Colonic mucosa (tissue), 4 donors: ENCODE data around the gene ABLIM1. TPM values are rescaled to one million over a fixed set of nuclear protein-coding genes. Genes with fewer than 3 reads are reported as not detected.

Experiments used
- DNase-seq: peaks from one replicate; pipeline ENCODE4 v3.0.0-alpha.2; 2020
- H3K27ac ChIP-seq: fragments of 200-600 bp; one replicate; pipeline ENCODE4 v1.8.0; 2021
- H3K27me3 ChIP-seq: fragments of 200-600 bp; one replicate; pipeline ENCODE4 v1.8.0; 2021
- H3K36me3 ChIP-seq: fragments of 200-600 bp; one replicate; pipeline ENCODE4 v1.8.0; 2021
- H3K4me1 ChIP-seq: fragments of 200-600 bp; one replicate; pipeline ENCODE4 v1.8.0; 2021; ENCODE audit warnings: mild to moderate bottlenecking
- H3K4me3 ChIP-seq: fragments of 200-600 bp; one replicate; pipeline ENCODE4 v1.8.0; 2021
- H3K9ac ChIP-seq, 2 donors: one replicate each; pipeline ENCODE4 v1.7.0; 2013; ENCODE audit warnings: control low read depth in 2 of 2, low read depth in 2 of 2, low read length in 2 of 2
- H3K9me3 ChIP-seq: fragments of 200-600 bp; one replicate; pipeline ENCODE4 v1.8.0; 2021
- intact Hi-C: fragments of 100-400 bp; cut with DNase I; formaldehyde crosslinking; loops from one replicate; pipeline ENCODE4 v1.14.1; 2022
- total RNA-seq, 2 donors: library from RNA; stranded (reverse); fragmentation: NEBNext Ultra II Directional in 1 of 2; extraction: Animal tissue kit (Norgen Biotek cat#: 25700) in 1 of 2; gene quantifications; one replicate each; pipeline ENCODE4 v1.2.1, GENCODE V29; 2021
- TF ChIP-seq, protein P1 (sequence below): fragments of 200-600 bp; IDR thresholded peaks from one replicate; pipeline ENCODE4 v1.8.0; 2022; ENCODE audit warnings: antibody characterized with exemption, mild to moderate bottlenecking
- donor health status: healthy.
- donor health status: DM: no; HTN: no; CAD: no.
- donor health status: DM: no; HTN: no; CAD: no.

The ABLIM1 gene
- total RNA-seq, 2 donors from 2014 or later: 118 to 131 TPM

DNA sequence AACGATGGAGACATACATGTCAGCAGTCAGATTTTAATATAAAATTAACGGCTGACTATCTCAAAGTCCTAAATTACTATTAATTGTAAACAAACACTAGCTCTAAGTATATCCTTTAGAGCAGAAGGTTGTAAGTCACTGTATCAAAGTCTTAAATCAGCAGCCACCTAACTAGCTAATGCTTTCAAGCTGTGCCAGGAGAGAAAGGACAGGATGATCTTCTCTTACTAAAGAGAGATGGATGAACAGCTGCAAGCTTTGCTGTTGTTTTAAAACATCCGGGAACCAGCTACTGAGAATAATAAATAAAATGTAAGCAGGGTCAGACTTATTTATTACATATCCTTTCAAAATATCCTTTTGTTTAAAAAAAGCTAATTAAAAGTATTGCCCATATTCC, 24.0 kb upstream of the ABLIM1 start:
- H3K27ac ChIP-seq: peak overlapping the region; percentile 5
- H3K4me1 ChIP-seq: peaks cover 6% of the 10 kb centered on the region

DNA sequence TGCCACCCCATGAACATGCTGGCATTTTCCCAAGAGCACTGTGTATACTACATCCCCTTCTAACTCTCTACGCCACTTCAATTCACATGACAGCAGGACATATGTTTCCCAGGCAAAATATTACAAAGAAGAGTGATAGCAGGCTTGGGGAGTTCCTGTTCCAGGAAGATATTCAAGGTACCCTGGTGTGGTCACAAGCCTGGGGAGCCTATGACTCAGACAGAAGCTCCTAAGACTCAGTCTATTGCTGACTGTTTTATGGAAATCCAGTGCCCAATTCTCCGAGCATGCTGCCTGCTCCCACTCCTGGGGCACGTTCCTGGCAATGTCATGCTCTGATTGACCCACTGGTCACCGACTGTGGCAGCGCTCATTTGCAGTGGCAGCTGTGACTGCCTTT, 23.5 kb upstream of the ABLIM1 start:
- intact Hi-C loops: no loop called here

More for the DNA sequence above, 24.0 kb upstream of the ABLIM1 start:
- Histone ChIP-seq H3K9ac (no peak overlapping the region), H3K4me3 (no peak overlapping the region), H3K27me3 (no peaks in the 10 kb centered on the region), H3K9me3 (no peaks in the 10 kb centered on the region), H3K36me3 (no peaks in the 10 kb centered on the region)
- TF ChIP-seq, protein P1, sequence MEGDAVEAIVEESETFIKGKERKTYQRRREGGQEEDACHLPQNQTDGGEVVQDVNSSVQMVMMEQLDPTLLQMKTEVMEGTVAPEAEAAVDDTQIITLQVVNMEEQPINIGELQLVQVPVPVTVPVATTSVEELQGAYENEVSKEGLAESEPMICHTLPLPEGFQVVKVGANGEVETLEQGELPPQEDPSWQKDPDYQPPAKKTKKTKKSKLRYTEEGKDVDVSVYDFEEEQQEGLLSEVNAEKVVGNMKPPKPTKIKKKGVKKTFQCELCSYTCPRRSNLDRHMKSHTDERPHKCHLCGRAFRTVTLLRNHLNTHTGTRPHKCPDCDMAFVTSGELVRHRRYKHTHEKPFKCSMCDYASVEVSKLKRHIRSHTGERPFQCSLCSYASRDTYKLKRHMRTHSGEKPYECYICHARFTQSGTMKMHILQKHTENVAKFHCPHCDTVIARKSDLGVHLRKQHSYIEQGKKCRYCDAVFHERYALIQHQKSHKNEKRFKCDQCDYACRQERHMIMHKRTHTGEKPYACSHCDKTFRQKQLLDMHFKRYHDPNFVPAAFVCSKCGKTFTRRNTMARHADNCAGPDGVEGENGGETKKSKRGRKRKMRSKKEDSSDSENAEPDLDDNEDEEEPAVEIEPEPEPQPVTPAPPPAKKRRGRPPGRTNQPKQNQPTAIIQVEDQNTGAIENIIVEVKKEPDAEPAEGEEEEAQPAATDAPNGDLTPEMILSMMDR: no peak
- intact Hi-C loops: no loop called here
- DNase-seq: no peak

DNA sequence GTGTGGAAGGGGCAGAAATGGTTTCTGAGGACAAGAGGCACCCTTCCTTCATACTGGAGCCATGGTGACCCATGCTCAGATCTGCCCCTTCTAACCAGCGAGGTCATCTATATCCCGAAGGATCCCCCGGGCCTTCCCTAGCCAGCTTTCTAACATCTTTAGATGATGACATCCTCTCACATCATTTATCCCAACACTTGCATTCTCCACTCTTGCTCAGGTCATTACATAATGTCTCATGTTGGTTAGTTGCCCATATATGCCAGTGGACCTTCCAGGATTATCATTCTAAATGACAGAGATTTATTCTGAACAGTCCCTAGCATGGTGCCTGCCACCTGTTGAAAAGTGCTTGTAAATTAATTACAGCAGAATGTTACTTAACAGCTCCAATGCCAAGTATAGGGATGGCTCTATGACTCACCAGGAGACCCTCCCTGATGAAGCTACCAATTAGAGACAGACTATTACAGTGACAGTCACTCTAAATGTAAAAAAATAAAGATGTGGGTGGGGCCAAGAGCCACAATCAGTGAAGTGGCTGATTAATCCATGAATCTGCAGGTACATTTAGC, 22.6 kb upstream of the ABLIM1 start:
- H3K9me3 ChIP-seq: no peaks in the 10 kb centered on the region
- TF ChIP-seq, protein P1: no peak
- intact Hi-C loops: no loop called here
- DNase-seq: no peak
- H3K9ac ChIP-seq: no peak overlapping the region
- H3K27ac ChIP-seq: no peak overlapping the region
- H3K27me3 ChIP-seq: no peaks in the 10 kb centered on the region
- H3K36me3 ChIP-seq: no peaks in the 10 kb centered on the region
- H3K4me1 ChIP-seq: peaks cover 6% of the 10 kb centered on the region
- no peak overlapping the region for H3K4me3 ChIP-seq

More for the DNA sequence above, 23.5 kb upstream of the ABLIM1 start:
- Histone ChIP-seq H3K4me1 (peaks cover 6% of the 10 kb centered on the region), H3K4me3 (no peak overlapping the region), H3K27me3 (no peaks in the 10 kb centered on the region), H3K9me3 (no peaks in the 10 kb centered on the region), H3K27ac (no peak overlapping the region), H3K36me3 (no peaks in the 10 kb centered on the region), H3K9ac (no peak overlapping the region)
- no peak for DNase-seq
- TF ChIP-seq, protein P1: no peak

DNA sequence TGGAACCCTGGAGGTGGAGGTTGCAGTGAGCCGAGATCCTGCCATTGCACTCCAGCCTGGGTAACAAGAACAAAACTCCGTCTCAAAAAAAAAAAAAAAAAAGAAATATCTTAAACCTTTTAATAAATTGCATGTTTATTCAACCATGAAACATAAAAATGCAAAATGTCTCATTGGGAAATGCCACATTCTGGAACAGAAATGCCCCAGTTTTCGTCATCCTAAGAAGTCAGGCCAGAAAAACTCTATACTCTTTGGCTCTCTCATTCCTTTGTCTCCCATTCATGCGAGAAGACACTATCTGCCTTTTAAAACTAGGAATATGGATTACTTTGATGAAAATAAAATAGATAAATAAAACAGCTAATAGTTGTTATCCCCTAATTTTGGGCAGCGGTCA, 21.5 kb upstream of the ABLIM1 start:
- no peak for DNase-seq
- Histone ChIP-seq H3K27ac (no peak overlapping the region), H3K36me3 (no peaks in the 10 kb centered on the region), H3K27me3 (no peaks in the 10 kb centered on the region), H3K4me1 (no peaks in the 10 kb centered on the region), H3K4me3 (no peak overlapping the region), H3K9me3 (no peaks in the 10 kb centered on the region), H3K9ac (no peak overlapping the region)
- TF ChIP-seq, protein P1: no peak
- intact Hi-C loops: no loop called here

DNA sequence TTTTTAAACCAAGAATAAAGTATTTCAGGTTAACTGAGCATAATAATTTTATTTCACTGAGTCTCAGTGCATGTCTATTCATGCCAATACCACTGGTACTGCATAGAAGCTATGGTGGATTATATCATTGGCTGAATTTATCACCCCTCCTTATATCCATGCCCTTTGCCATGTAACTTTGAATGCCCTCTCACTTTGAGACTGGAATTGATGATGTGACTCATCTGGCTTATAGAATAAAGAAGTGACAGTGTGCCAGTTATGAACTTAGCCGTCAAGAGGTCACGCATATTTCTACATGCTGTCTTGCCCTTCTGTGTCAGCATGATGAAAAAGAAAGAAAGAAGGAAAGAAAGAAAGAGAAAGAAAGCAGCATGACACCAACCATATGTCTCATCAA, 20.7 kb upstream of the ABLIM1 start:
- Histone ChIP-seq H3K4me3 (no peak overlapping the region), H3K9me3 (no peaks in the 10 kb centered on the region), H3K36me3 (no peaks in the 10 kb centered on the region), H3K9ac (no peak overlapping the region), H3K27me3 (no peaks in the 10 kb centered on the region), H3K27ac (no peak overlapping the region), H3K4me1 (no peaks in the 10 kb centered on the region)
- TF ChIP-seq, protein P1: no peak
- intact Hi-C loops: no loop called here
- DNase-seq: no peak
